ENCODE data around the gene NRIP3. TPM values are rescaled to one million over a fixed set of nuclear protein-coding genes. Genes with fewer than 3 reads are reported as not detected.

The NRIP3 gene
- total and polyA plus RNA-seq, 2 donors (not counting 3 experiments of a cell fraction or from before 2014, with no cell fraction given): 3.7 to 9.9 TPM

GRCh38 chr11:9040410-9040809 is 36.6 kb upstream of the NRIP3 start:
- BruUV-seq (replicated peaks): no TSS peak
- ChIA-PET CTCF (no interaction called here), POLR2A (no interaction called here)
- dilution Hi-C loops (cut with MboI; ENCODE audit: extremely low pct_ligation_motif_present, low sequenced_read_pairs) (no loop called here), intact Hi-C loops (cut with micrococcal nuclease) (no loop called here)
- no peaks in the 10 kb centered on the region for H3K9me3 ChIP-seq (replicated peaks; ENCODE audit: control insufficient read depth, insufficient read depth, low read length)
- no peaks in the 10 kb centered on the region for H4K20me1 ChIP-seq (replicated peaks; ENCODE audit: control insufficient read depth, extremely low read depth, insufficient read depth, low read length)
- no peaks in the 10 kb centered on the region for H3K4me1 ChIP-seq (ENCODE audit: control insufficient read depth, extremely low read depth, insufficient read depth, low read length)
- H3K36me3 ChIP-seq (ENCODE audit: control insufficient read depth in 2 of 2, extremely low read depth in 1 of 2, insufficient read depth in 2 of 2, low read length in 2 of 2): no peaks in the 10 kb centered on the region
- no peak overlapping the region for H3K4me3 ChIP-seq (replicated peaks in 1 of 3; ENCODE audit: insufficient read depth in 1 of 3, low read depth in 1 of 3, low read length in 3 of 3)
- no peak overlapping the region for H2AFZ ChIP-seq (ENCODE audit: low read depth, low read length)
- TF ChIP-seq POLR2AphosphoS5 (IDR thresholded peaks at IDR 0.05; ENCODE audit: insufficient read depth, low read depth, low read length): no peak
- no peak for TF ChIP-seq GATA2 (IDR thresholded peaks at IDR 0.05; ENCODE audit: insufficient read depth, insufficient read length, low read depth, low read length)
- H3K4me2 ChIP-seq (ENCODE audit: insufficient read depth, low read length): no peak overlapping the region
- FAIRE-seq (no peak), DNase-seq (ENCODE audit: low read depth, low spot score) (no peak)
- H3K27ac ChIP-seq (ENCODE audit: insufficient read depth, low read depth, low read length): no peak overlapping the region
- H3K9me1 ChIP-seq (replicated peaks; ENCODE audit: control insufficient read depth, extremely low read depth, insufficient read depth, low read length): no peaks in the 10 kb centered on the region
- H3K27me3 ChIP-seq (ENCODE audit: control insufficient read depth in 2 of 2, insufficient read depth in 2 of 2, low read length in 2 of 2): peaks cover 10 to 17% of the 10 kb centered on the region in 2 experiments
- no peaks in the 10 kb centered on the region for H3K79me2 ChIP-seq (ENCODE audit: control insufficient read depth, insufficient read depth, low read length)
- H3K9ac ChIP-seq (replicated peaks; ENCODE audit: extremely low read depth, insufficient read depth, low read length): no peak overlapping the region

GRCh38 chr11:9039863-9040262 is 36.1 kb upstream of the NRIP3 start:
- FAIRE-seq (no peak), DNase-seq (ENCODE audit: low read depth, low spot score) (no peak)
- intact Hi-C loops (cut with micrococcal nuclease) (no loop called here), dilution Hi-C loops (cut with MboI; ENCODE audit: extremely low pct_ligation_motif_present, low sequenced_read_pairs) (no loop called here)
- CTCF ChIA-PET: no interaction called here
- no peaks in the 10 kb centered on the region for H3K36me3 ChIP-seq (ENCODE audit: control insufficient read depth in 2 of 2, extremely low read depth in 1 of 2, insufficient read depth in 2 of 2, low read length in 2 of 2)
- H3K4me2 ChIP-seq (ENCODE audit: insufficient read depth, low read length): no peak overlapping the region
- no peak for TF ChIP-seq POLR2A (IDR thresholded peaks at IDR 0.05; ENCODE audit: low read depth, low read length)
- TF ChIP-seq CTCF (IDR thresholded peaks at IDR 0.05; ENCODE audit: extremely low read depth in 1 of 2, insufficient read depth in 1 of 2, low read depth in 1 of 2, low read length in 2 of 2): no peak
- TF ChIP-seq MAX (IDR thresholded peaks at IDR 0.05; ENCODE audit: insufficient read depth, insufficient read length): no peak
- TF ChIP-seq JUN (IDR thresholded peaks at IDR 0.05; ENCODE audit: borderline replicate concordance, insufficient read depth, insufficient read length, low read depth): no peak
- TF ChIP-seq FOS (IDR thresholded peaks at IDR 0.05; ENCODE audit: borderline replicate concordance, insufficient read depth, low read length): no peak
- TF ChIP-seq EZH2 (IDR thresholded peaks at IDR 0.05; ENCODE audit: borderline replicate concordance, low read depth, low read length, severe bottlenecking): no peak
- TF ChIP-seq MYC (IDR thresholded peaks at IDR 0.05; ENCODE audit: low read depth, low read length): no peak
- TF ChIP-seq POLR2AphosphoS5 (IDR thresholded peaks at IDR 0.05; ENCODE audit: insufficient read depth, low read depth, low read length): no peak
- TF ChIP-seq GATA2 (IDR thresholded peaks at IDR 0.05; ENCODE audit: insufficient read depth, insufficient read length, low read depth, low read length): no peak
- H4K20me1 ChIP-seq (replicated peaks; ENCODE audit: control insufficient read depth, extremely low read depth, insufficient read depth, low read length): no peaks in the 10 kb centered on the region
- H3K4me1 ChIP-seq (ENCODE audit: control insufficient read depth, extremely low read depth, insufficient read depth, low read length): no peaks in the 10 kb centered on the region
- H3K4me3 ChIP-seq (replicated peaks in 1 of 3; ENCODE audit: insufficient read depth in 1 of 3, low read depth in 1 of 3, low read length in 3 of 3): no peak overlapping the region
- peaks cover 10 to 17% of the 10 kb centered on the region in 2 experiments for H3K27me3 ChIP-seq (ENCODE audit: control insufficient read depth in 2 of 2, insufficient read depth in 2 of 2, low read length in 2 of 2)
- H3K27ac ChIP-seq (ENCODE audit: insufficient read depth, low read depth, low read length): no peak overlapping the region
- H3K9me3 ChIP-seq (replicated peaks; ENCODE audit: control insufficient read depth, insufficient read depth, low read length): no peaks in the 10 kb centered on the region
- no peaks in the 10 kb centered on the region for H3K79me2 ChIP-seq (ENCODE audit: control insufficient read depth, insufficient read depth, low read length)
- no peaks in the 10 kb centered on the region for H3K9me1 ChIP-seq (replicated peaks; ENCODE audit: control insufficient read depth, extremely low read depth, insufficient read depth, low read length)
- BruUV-seq (replicated peaks): no TSS peak
- POLR2A ChIA-PET: no interaction called here
- H3K9ac ChIP-seq (replicated peaks; ENCODE audit: extremely low read depth, insufficient read depth, low read length): no peak overlapping the region
- H2AFZ ChIP-seq (ENCODE audit: low read depth, low read length): no peak overlapping the region

Measured in endothelial cell of umbilical vein (primary cell).